Measurements from ENCODE around the gene CPNE2.

GRCh38 chr16:57127836-57128235 lies 35.5 kb downstream of the CPNE2 start:
- no peak for TF ChIP-seq EZH2 (IDR thresholded peaks at IDR 0.05; ENCODE audit: borderline replicate concordance, control insufficient read depth, low read depth, low read length)
- no peak for TF ChIP-seq CTCF (IDR thresholded peaks at IDR 0.05 in 2 of 3, conservative IDR thresholded peaks at IDR 0.05 in 1 of 3; ENCODE audit: control insufficient read depth in 2 of 3, extremely low read depth in 1 of 3, insufficient read depth in 1 of 3, low read depth in 3 of 3, low read length in 3 of 3)
- TF ChIP-seq SRF (IDR thresholded peaks at IDR 0.05; ENCODE audit: low read depth in 2 of 2, low read length in 2 of 2), result no peak
- TF ChIP-seq ZBED1 (IDR thresholded peaks at IDR 0.05; ENCODE audit: borderline replicate concordance), result no peak
- no peak for TF ChIP-seq CHD2 (IDR thresholded peaks at IDR 0.05; ENCODE audit: borderline replicate concordance, low read depth, low read length)
- no peak for TF ChIP-seq POLR2A (IDR thresholded peaks at IDR 0.05; ENCODE audit: low read depth, low read length)
- no peak for TF ChIP-seq MXI1 (IDR thresholded peaks at IDR 0.05; ENCODE audit: low read depth, low read length)
- TF ChIP-seq SREBF2 (IDR thresholded peaks at IDR 0.05; ENCODE audit: low read length), result no peak
- TF ChIP-seq REST (IDR thresholded peaks at IDR 0.05; ENCODE audit: low read depth, low read length), result no peak
- no peak for TF ChIP-seq NFIC (IDR thresholded peaks at IDR 0.05; ENCODE audit: low read depth, low read length)
